IMR-90 (cell line): ENCODE measurements around the gene TNNI3K. TPM values are rescaled to one million over a fixed set of nuclear protein-coding genes. Genes with fewer than 3 reads are reported as not detected.

ENCODE experiments used
- ATAC-seq: fragments of 200-7000 bp; cut with Tn5 transposase; 2 replicates; pipeline ENCODE4 v1.9.1; 2020; ENCODE audit warnings: low read depth, mild to moderate bottlenecking, moderate library complexity
- BruUV-seq: library from RNA; stranded (reverse); fragments of 400-500 nt; replicated peaks from 2 replicates; lab custom pipeline; 2021; lab: Mats Ljungman, UMichigan
- CTCF ChIA-PET: fragments of 300-600 bp; formaldehyde crosslinking; extraction: SDS; loops from one replicate; lab custom pipeline; 2021; ENCODE audit warnings: antibody characterized with exemption; lab: Yijun Ruan, JAX
- POLR2A ChIA-PET: fragments of 300-600 bp; sonication (Branson Sonifier 250); formaldehyde crosslinking; loops from one replicate; lab custom pipeline; 2022; ENCODE audit warnings: antibody characterized with exemption; ENCODE audit not compliant: unreplicated experiment; lab: Charles Lee
- DNase-seq: peaks from one replicate; pipeline ENCODE4 v3.0.0; 2013
- H2AFZ ChIP-seq: replicated peaks from 2 replicates; pipeline ENCODE3; 2013; ENCODE audit warnings: low read length, mild to moderate bottlenecking; ENCODE audit not compliant: poor library complexity
- H2AK5ac ChIP-seq: 2 replicates; pipeline ENCODE4 v1.6.1; 2013; ENCODE audit warnings: low read depth, low read length, inconsistent platforms
- H2AK9ac ChIP-seq: replicated peaks from 2 replicates; pipeline ENCODE3; 2013; ENCODE audit warnings: mild to moderate bottlenecking, low read depth, low read length, moderate library complexity; ENCODE audit not compliant: poor library complexity
- H2BK120ac ChIP-seq: 2 replicates; pipeline ENCODE4 v1.6.1; 2013; ENCODE audit warnings: low read depth, low read length, inconsistent platforms
- H2BK15ac ChIP-seq: 3 replicates; pipeline ENCODE4 v1.6.1; 2013; ENCODE audit warnings: low read depth, low read length, inconsistent platforms
- H2BK20ac ChIP-seq: 2 replicates; pipeline ENCODE4 v1.6.1; 2013; ENCODE audit warnings: low read depth, mild to moderate bottlenecking, inconsistent platforms, low read length, moderate library complexity
- H2BK5ac ChIP-seq: 2 replicates; pipeline ENCODE4 v1.6.1; 2013; ENCODE audit warnings: mild to moderate bottlenecking, low read depth, low read length, inconsistent platforms; ENCODE audit not compliant: poor library complexity, severe bottlenecking
- H3K14ac ChIP-seq: replicated peaks from 2 replicates; pipeline ENCODE4 v1.6.1; 2013; ENCODE audit warnings: low read depth, low read length, inconsistent platforms
- H3K18ac ChIP-seq: 2 replicates; pipeline ENCODE4 v1.6.1; 2013; ENCODE audit warnings: low read depth, low read length, control low read depth
- H3K23ac ChIP-seq: 2 replicates; pipeline ENCODE4 v1.6.1; 2013; ENCODE audit warnings: low read depth, low read length, inconsistent platforms
- H3K27ac ChIP-seq: 2 replicates; pipeline ENCODE4 v1.5.1; 2013; ENCODE audit warnings: mild to moderate bottlenecking, control low read depth, low read length; ENCODE audit not compliant: insufficient read depth
- H3K27me3 ChIP-seq: 2 replicates; pipeline ENCODE4 v1.6.1; 2013; ENCODE audit warnings: low read length; ENCODE audit not compliant: control insufficient read depth, insufficient read depth
- H3K36me3 ChIP-seq: 2 replicates; pipeline ENCODE4 v1.6.1; 2013; ENCODE audit warnings: low read length, mixed read lengths; ENCODE audit not compliant: control insufficient read depth, insufficient read depth
- H3K4ac ChIP-seq: 2 replicates; pipeline ENCODE4 v1.6.1; 2013; ENCODE audit warnings: low read depth, low read length, inconsistent platforms
- H3K4me1 ChIP-seq: 2 replicates; pipeline ENCODE4 v1.6.1; 2013; ENCODE audit warnings: low read length, mixed read lengths; ENCODE audit not compliant: control insufficient read depth, insufficient read depth
- H3K4me2 ChIP-seq: 2 replicates; pipeline ENCODE4 v1.6.1; 2013; ENCODE audit warnings: low read depth, mild to moderate bottlenecking, control low read depth, low read length, moderate library complexity
- H3K4me3 ChIP-seq: 2 replicates; pipeline ENCODE4 v1.5.1; 2013; ENCODE audit warnings: low read depth, mild to moderate bottlenecking, control low read depth, low read length, moderate library complexity; ENCODE audit not compliant: insufficient read depth
- H3K56ac ChIP-seq: 2 replicates; pipeline ENCODE4 v1.6.1; 2013; ENCODE audit warnings: low read length, inconsistent platforms; ENCODE audit not compliant: insufficient read depth; ENCODE audit errors: extremely low read depth
- H3K79me1 ChIP-seq, 2 experiments: 2 replicates each; pipeline ENCODE4 v1.6.1; 2013; ENCODE audit warnings: low read length in 2 of 2, inconsistent platforms in 1 of 2, low read depth in 1 of 2
- H3K9ac ChIP-seq: 2 replicates; pipeline ENCODE4 v1.6.1; 2013; ENCODE audit warnings: low read depth, low read length, control low read depth
- H3K9me1 ChIP-seq: 2 replicates; pipeline ENCODE4 v1.6.1; 2013; ENCODE audit warnings: low read length, inconsistent platforms; ENCODE audit not compliant: insufficient read depth
- H3K9me3 ChIP-seq: 2 replicates; pipeline ENCODE4 v1.6.1; 2013; ENCODE audit warnings: low read length; ENCODE audit not compliant: control insufficient read depth, insufficient read depth
- H4K20me1 ChIP-seq: 2 replicates; pipeline ENCODE4 v1.6.1; 2013; ENCODE audit warnings: low read length, inconsistent platforms; ENCODE audit not compliant: insufficient read depth
- H4K5ac ChIP-seq: 2 replicates; pipeline ENCODE4 v1.6.1; 2013; ENCODE audit warnings: mild to moderate bottlenecking, low read depth, low read length, control low read depth
- H4K8ac ChIP-seq, 2 experiments: 2 replicates each; pipeline ENCODE4 v1.6.1; 2013; ENCODE audit warnings: low read depth in 2 of 2, low read length in 2 of 2, control low read depth in 1 of 2, inconsistent platforms in 1 of 2
- H4K91ac ChIP-seq: 2 replicates; pipeline ENCODE4 v1.6.1; 2013; ENCODE audit warnings: low read depth, low read length, inconsistent platforms; ENCODE audit not compliant: insufficient read depth
- BHLHE40 ChIP-seq: fragments of 150-350 bp; IDR thresholded peaks from 2 replicates; pipeline ENCODE4 v1.6.1; 2016; ENCODE audit warnings: mild to moderate bottlenecking, low read depth, low read length
- CEBPB ChIP-seq: IDR thresholded peaks from 2 replicates; pipeline ENCODE4 v1.6.1; 2012; ENCODE audit warnings: low read depth, low read length, improper control_type of control experiment
- CTCF ChIP-seq: conservative IDR thresholded peaks from 2 replicates; pipeline ENCODE4 v1.5.1; 2012; ENCODE audit warnings: mild to moderate bottlenecking, low read depth, low read length, improper control_type of control experiment
- ELK1 ChIP-seq: fragments of 150-350 bp; IDR thresholded peaks from 2 replicates; pipeline ENCODE4 v1.6.1; 2016; ENCODE audit warnings: low read depth, mild to moderate bottlenecking, low read length, moderate library complexity, borderline replicate concordance
- FOS ChIP-seq: fragments of 150-350 bp; IDR thresholded peaks from 2 replicates; pipeline ENCODE4 v1.6.1; 2016; ENCODE audit warnings: low read depth, low read length
- MAFK ChIP-seq: IDR thresholded peaks from 2 replicates; pipeline ENCODE4 v1.6.1; 2012; ENCODE audit warnings: low read depth, low read length, improper control_type of control experiment
- MXI1 ChIP-seq: IDR thresholded peaks from 2 replicates; pipeline ENCODE4 v1.6.1; 2012; ENCODE audit warnings: low read depth, mild to moderate bottlenecking, low read length, moderate library complexity, borderline replicate concordance
- NFE2L2 ChIP-seq: fragments of 150-350 bp; IDR thresholded peaks from 2 replicates; pipeline ENCODE4 v1.6.1; 2016; ENCODE audit warnings: low read depth, mild to moderate bottlenecking, low read length
- POLR2A ChIP-seq: IDR thresholded peaks from 2 replicates; pipeline ENCODE4 v1.6.1; 2012; ENCODE audit warnings: mild to moderate bottlenecking, low read depth, low read length
- RAD21 ChIP-seq: IDR thresholded peaks from 2 replicates; pipeline ENCODE4 v1.6.1; 2012; ENCODE audit warnings: low read length, improper control_type of control experiment
- RCOR1 ChIP-seq: IDR thresholded peaks from 2 replicates; pipeline ENCODE4 v1.6.1; 2012; ENCODE audit warnings: mild to moderate bottlenecking, low read length, improper control_type of control experiment; ENCODE audit not compliant: insufficient replicate concordance
- RFX5 ChIP-seq: IDR thresholded peaks from 2 replicates; pipeline ENCODE4 v1.8.0; 2012; ENCODE audit warnings: low read depth, mild to moderate bottlenecking, low read length, moderate library complexity
- SMC3 ChIP-seq: fragments of 150-350 bp; IDR thresholded peaks from 2 replicates; pipeline ENCODE4 v1.6.1; 2016; ENCODE audit warnings: low read depth, mild to moderate bottlenecking, antibody characterized with exemption, low read length, moderate library complexity
- USF2 ChIP-seq: fragments of 150-350 bp; IDR thresholded peaks from 2 replicates; pipeline ENCODE4 v1.6.1; 2017; ENCODE audit warnings: mild to moderate bottlenecking, antibody characterized with exemption, low read length, low read depth
- WGBS, 2 experiments: methylation state at CpG; one replicate each; pipeline versions ENCODE4 v1.1.5 to v1.1.7; 2013; ENCODE audit warnings: missing lambda C conversion rate in 2 of 2; ENCODE audit not compliant: insufficient read length in 1 of 2; ENCODE audit errors: extremely low coverage in 2 of 2; 5-methylcytosine and 5-hydroxymethylcytosine counted together
- dilution Hi-C: fragments of 300-500 bp; cut with HindIII; formaldehyde crosslinking; loops from one replicate; pipeline ENCODE4 v1.14.3; 2018; ENCODE audit warnings: low sequenced_read_pairs; ENCODE audit not compliant: unreplicated experiment
- in situ Hi-C: fragments of 300-500 bp; cut with MboI; formaldehyde crosslinking; loops from 3 replicates; pipeline ENCODE4 v1.14.3; 2019; ENCODE audit warnings: low sequenced_read_pairs, inconsistent platforms, mixed read lengths
- intact Hi-C: fragments of 100-400 bp; cut with micrococcal nuclease; formaldehyde crosslinking; loops from 2 replicates; pipeline ENCODE4 v1.10.0; 2022
- polyA plus RNA-seq, 3 experiments: library from polyadenylated mRNA; depleted of rRNA; stranded (reverse); fragments of >200 nt; gene quantifications; 2 replicates each; pipeline ENCODE4 v1.2.3, GENCODE V29; 2012; ENCODE audit warnings: low replicate concordance in 1 of 3
- total RNA-seq: library from RNA; depleted of rRNA; stranded (reverse); fragments of >200 nt; gene quantifications from 2 replicates; pipeline ENCODE4 v1.2.3, GENCODE V29; 2012

Gene TNNI3K
- total and polyA plus RNA-seq, 2 of the 4 experiments (the other 2 are of a cell fraction), result 0.90 to 1.3 TPM

GRCh38 chr1:74571891-74572290, 336.7 kb downstream of the TNNI3K start:
- Histone ChIP-seq H4K5ac (no peak overlapping the region), H2BK120ac (no peak overlapping the region), H3K4me3 (no peak overlapping the region), H3K4me1 (no peaks in the 10 kb centered on the region), H4K91ac (no peak overlapping the region), H2AFZ (no peak overlapping the region), H2AK5ac (no peak overlapping the region), H4K8ac (no peak overlapping the region), H3K9ac (no peak overlapping the region), H3K79me1 (no peaks in the 10 kb centered on the region), H3K9me3 (no peaks in the 10 kb centered on the region), H3K27ac (no peak overlapping the region), H3K56ac (no peak overlapping the region), H3K4ac (no peak overlapping the region), H3K9me1 (no peaks in the 10 kb centered on the region), H4K20me1 (no peaks in the 10 kb centered on the region), H2BK20ac (no peak overlapping the region), H2BK5ac (no peak overlapping the region), H3K23ac (no peak overlapping the region), H3K4me2 (no peak overlapping the region), H2BK15ac (no peak overlapping the region), H3K27me3 (no peaks in the 10 kb centered on the region), H2AK9ac (no peak overlapping the region), H3K14ac (no peak overlapping the region), H3K36me3 (no peaks in the 10 kb centered on the region), H3K18ac (no peak overlapping the region)
- DNase-seq, result no peak
- 77% methylated on average over 3 of the region's 6 CpGs; no CpG with 5 or more reads in 1 of the 2 experiments for WGBS, 2 experiments
- no peak for ATAC-seq
- in situ Hi-C loops (no loop called here), intact Hi-C loops (no loop called here), dilution Hi-C loops (no loop called here)
- BruUV-seq, result no TSS peak
- ChIA-PET CTCF (no interaction called here), POLR2A (no interaction called here)
- TF ChIP-seq RFX5, result no peak
- no peak for TF ChIP-seq FOS
- no peak for TF ChIP-seq RCOR1
- TF ChIP-seq BHLHE40, result no peak
- TF ChIP-seq POLR2A, result no peak
- no peak for TF ChIP-seq MXI1
- no peak for TF ChIP-seq SMC3
- TF ChIP-seq CTCF, result no peak
- no peak for TF ChIP-seq USF2
- no peak for TF ChIP-seq RAD21
- no peak for TF ChIP-seq CEBPB
- no peak for TF ChIP-seq NFE2L2
- TF ChIP-seq MAFK, result no peak
- no peak for TF ChIP-seq ELK1
